ENCODE results near the gene NXPH2. TPM values are rescaled to one million over a fixed set of nuclear protein-coding genes. Genes with fewer than 3 reads are reported as not detected.
A peak's percentile ranks its signal among the peaks of the same experiment; 100 is the strongest.

Gene NXPH2
- total and polyA plus RNA-seq, 2 of the 13 experiments (the other 11 are each of a cell fraction or from before 2014, with no cell fraction given) = not detected

DNA sequence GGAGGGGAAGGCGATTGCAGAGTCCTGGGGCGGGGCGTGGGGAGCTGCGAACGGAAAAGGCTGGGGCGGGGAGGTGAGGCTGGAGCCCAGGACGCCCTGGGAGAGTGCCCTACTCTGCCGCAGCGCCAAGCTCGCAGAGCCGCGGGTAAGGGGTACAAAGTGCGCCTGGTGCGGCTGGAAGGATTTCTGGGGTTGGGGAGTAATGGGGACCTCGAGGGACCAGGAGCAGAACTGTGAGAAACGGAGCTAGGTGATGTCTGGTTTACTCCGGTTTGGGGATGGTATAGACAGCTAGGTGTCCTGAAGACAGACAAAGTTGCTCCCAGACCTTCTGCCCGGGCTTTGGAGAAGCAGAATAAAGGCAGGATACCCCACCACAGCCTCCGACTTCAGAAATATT lies 718 bp upstream of the NXPH2 start (continued):
- TF ChIP-seq, protein P1, sequence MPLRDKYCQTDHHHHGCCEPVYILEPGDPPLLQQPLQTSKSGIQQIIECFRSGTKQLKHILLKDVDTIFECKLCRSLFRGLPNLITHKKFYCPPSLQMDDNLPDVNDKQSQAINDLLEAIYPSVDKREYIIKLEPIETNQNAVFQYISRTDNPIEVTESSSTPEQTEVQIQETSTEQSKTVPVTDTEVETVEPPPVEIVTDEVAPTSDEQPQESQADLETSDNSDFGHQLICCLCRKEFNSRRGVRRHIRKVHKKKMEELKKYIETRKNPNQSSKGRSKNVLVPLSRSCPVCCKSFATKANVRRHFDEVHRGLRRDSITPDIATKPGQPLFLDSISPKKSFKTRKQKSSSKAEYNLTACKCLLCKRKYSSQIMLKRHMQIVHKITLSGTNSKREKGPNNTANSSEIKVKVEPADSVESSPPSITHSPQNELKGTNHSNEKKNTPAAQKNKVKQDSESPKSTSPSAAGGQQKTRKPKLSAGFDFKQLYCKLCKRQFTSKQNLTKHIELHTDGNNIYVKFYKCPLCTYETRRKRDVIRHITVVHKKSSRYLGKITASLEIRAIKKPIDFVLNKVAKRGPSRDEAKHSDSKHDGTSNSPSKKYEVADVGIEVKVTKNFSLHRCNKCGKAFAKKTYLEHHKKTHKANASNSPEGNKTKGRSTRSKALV (CRISPR knock-in tag; IDR thresholded peaks at IDR 0.05) = 0 out of 2 replicates have a peak, but pooled peaks have one; percentile 29
- TF ChIP-seq CEBPB (IDR thresholded peaks at IDR 0.05; ENCODE audit: borderline replicate concordance, low read depth, low read length) (no peak), ZNF20 (CRISPR knock-in tag; IDR thresholded peaks at IDR 0.05) (no peak)
- TF ChIP-seq, protein P2, sequence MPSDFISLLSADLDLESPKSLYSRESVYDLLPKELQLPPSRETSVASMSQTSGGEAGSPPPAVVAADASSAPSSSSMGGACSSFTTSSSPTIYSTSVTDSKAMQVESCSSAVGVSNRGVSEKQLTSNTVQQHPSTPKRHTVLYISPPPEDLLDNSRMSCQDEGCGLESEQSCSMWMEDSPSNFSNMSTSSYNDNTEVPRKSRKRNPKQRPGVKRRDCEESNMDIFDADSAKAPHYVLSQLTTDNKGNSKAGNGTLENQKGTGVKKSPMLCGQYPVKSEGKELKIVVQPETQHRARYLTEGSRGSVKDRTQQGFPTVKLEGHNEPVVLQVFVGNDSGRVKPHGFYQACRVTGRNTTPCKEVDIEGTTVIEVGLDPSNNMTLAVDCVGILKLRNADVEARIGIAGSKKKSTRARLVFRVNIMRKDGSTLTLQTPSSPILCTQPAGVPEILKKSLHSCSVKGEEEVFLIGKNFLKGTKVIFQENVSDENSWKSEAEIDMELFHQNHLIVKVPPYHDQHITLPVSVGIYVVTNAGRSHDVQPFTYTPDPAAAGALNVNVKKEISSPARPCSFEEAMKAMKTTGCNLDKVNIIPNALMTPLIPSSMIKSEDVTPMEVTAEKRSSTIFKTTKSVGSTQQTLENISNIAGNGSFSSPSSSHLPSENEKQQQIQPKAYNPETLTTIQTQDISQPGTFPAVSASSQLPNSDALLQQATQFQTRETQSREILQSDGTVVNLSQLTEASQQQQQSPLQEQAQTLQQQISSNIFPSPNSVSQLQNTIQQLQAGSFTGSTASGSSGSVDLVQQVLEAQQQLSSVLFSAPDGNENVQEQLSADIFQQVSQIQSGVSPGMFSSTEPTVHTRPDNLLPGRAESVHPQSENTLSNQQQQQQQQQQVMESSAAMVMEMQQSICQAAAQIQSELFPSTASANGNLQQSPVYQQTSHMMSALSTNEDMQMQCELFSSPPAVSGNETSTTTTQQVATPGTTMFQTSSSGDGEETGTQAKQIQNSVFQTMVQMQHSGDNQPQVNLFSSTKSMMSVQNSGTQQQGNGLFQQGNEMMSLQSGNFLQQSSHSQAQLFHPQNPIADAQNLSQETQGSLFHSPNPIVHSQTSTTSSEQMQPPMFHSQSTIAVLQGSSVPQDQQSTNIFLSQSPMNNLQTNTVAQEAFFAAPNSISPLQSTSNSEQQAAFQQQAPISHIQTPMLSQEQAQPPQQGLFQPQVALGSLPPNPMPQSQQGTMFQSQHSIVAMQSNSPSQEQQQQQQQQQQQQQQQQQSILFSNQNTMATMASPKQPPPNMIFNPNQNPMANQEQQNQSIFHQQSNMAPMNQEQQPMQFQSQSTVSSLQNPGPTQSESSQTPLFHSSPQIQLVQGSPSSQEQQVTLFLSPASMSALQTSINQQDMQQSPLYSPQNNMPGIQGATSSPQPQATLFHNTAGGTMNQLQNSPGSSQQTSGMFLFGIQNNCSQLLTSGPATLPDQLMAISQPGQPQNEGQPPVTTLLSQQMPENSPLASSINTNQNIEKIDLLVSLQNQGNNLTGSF (CRISPR knock-in tag; IDR thresholded peaks at IDR 0.05) = no peak
- TF ChIP-seq, protein P3, sequence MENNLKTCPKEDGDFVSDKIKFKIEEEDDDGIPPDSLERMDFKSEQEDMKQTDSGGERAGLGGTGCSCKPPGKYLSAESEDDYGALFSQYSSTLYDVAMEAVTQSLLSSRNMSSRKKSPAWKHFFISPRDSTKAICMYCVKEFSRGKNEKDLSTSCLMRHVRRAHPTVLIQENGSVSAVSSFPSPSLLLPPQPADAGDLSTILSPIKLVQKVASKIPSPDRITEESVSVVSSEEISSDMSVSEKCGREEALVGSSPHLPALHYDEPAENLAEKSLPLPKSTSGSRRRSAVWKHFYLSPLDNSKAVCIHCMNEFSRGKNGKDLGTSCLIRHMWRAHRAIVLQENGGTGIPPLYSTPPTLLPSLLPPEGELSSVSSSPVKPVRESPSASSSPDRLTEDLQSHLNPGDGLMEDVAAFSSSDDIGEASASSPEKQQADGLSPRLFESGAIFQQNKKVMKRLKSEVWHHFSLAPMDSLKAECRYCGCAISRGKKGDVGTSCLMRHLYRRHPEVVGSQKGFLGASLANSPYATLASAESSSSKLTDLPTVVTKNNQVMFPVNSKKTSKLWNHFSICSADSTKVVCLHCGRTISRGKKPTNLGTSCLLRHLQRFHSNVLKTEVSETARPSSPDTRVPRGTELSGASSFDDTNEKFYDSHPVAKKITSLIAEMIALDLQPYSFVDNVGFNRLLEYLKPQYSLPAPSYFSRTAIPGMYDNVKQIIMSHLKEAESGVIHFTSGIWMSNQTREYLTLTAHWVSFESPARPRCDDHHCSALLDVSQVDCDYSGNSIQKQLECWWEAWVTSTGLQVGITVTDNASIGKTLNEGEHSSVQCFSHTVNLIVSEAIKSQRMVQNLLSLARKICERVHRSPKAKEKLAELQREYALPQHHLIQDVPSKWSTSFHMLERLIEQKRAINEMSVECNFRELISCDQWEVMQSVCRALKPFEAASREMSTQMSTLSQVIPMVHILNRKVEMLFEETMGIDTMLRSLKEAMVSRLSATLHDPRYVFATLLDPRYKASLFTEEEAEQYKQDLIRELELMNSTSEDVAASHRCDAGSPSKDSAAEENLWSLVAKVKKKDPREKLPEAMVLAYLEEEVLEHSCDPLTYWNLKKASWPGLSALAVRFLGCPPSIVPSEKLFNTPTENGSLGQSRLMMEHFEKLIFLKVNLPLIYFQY (CRISPR knock-in tag; IDR thresholded peaks at IDR 0.05; ENCODE audit: borderline replicate concordance) = no peak

Measured in HepG2 (cell line).